ENCODE results near the gene RHOH.

DNA sequence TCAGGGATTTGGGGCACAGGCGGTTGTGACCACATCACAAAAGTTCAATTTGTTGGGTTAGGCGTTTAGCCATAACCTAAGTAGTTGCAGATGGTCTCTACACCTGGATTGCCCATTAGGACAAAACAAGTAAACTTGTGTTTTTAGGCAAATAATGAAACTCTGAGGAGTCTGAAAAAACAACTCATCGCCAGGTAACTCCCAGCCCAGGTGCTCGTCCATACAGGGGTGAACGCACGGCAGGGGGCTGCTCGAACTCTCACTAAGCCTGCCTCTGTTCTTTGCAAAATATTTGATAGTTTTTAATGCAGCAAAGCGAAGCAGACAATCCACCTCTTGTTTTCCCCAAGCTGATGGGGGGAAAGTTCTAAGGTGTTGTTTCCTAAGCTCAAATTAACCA, 559 bp upstream of the RHOH start:
- TF ChIP-seq ZNF8 (CRISPR knock-in tag; IDR thresholded peaks at IDR 0.05) (no peak), ARNTL (CRISPR knock-in tag; IDR thresholded peaks at IDR 0.05; ENCODE audit: borderline replicate concordance, low read depth) (no peak), TCF4 (CRISPR knock-in tag; IDR thresholded peaks at IDR 0.05; ENCODE audit: borderline replicate concordance) (no peak)

Measured in SK-N-SH treated with all-trans-retinoic acid at 6 μM for 48 hours (cell line).